Myocyte (in vitro differentiated cells): Measurements from ENCODE around the gene ZDHHC3. TPM values are rescaled to one million over a fixed set of nuclear protein-coding genes. Genes with fewer than 3 reads are reported as not detected.
A peak's percentile ranks its signal among the peaks of the same experiment; 100 is the strongest.

Experiments used
- DNase-seq: peaks from one replicate; pipeline ENCODE4 v3.0.0-alpha.2; 2012; ENCODE audit warnings: low read depth
- total RNA-seq: library from RNA; depleted of rRNA; stranded (reverse); fragments of >200 nt; gene quantifications from 2 replicates; pipeline ENCODE4 v1.2.3, GENCODE V29; 2014

ZDHHC3 gene
- total RNA-seq, 1 donor from 2014 or later: 66.0 TPM

GRCh38 chr3:44930911-44931310 lies 45.1 kb downstream of the ZDHHC3 start:
- DNase-seq: no peak

GRCh38 chr3:44929782-44930181 lies 46.2 kb downstream of the ZDHHC3 start:
- DNase-seq: peak; percentile 80

- no peak for DNase-seq
Measured at GRCh38 chr3:44927371-44927770, 48.6 kb downstream of the ZDHHC3 start.

- no peak for DNase-seq
Measured at GRCh38 chr3:44926921-44927320, 49.1 kb downstream of the ZDHHC3 start.

GRCh38 chr3:44926172-44926571 lies 49.8 kb downstream of the ZDHHC3 start:
- no peak for DNase-seq

GRCh38 chr3:44924457-44925084 lies 51.4 kb downstream of the ZDHHC3 start:
- DNase-seq: no peak

GRCh38 chr3:44923632-44924456 lies 52.1 kb downstream of the ZDHHC3 start:
- DNase-seq: no peak

GRCh38 chr3:44920081-44920480 lies 55.9 kb downstream of the ZDHHC3 start:
- DNase-seq: peak; percentile 73

GRCh38 chr3:44918581-44918980 lies 57.4 kb downstream of the ZDHHC3 start:
- DNase-seq: no peak

GRCh38 chr3:44918087-44918486 lies 57.9 kb downstream of the ZDHHC3 start:
- DNase-seq: no peak

- no peak for DNase-seq
Measured at GRCh38 chr3:44915702-44916438, 60.1 kb downstream of the ZDHHC3 start.

- peak; percentile 51 for DNase-seq
Measured at GRCh38 chr3:44914936-44915335, 61.0 kb downstream of the ZDHHC3 start.

GRCh38 chr3:44913868-44914468 lies 62.0 kb downstream of the ZDHHC3 start:
- DNase-seq: peak; percentile 82

- DNase-seq: no peak
Measured at GRCh38 chr3:44910693-44911092, 65.3 kb downstream of the ZDHHC3 start.

- no peak for DNase-seq
Measured at GRCh38 chr3:44909063-44909462, 66.9 kb downstream of the ZDHHC3 start.

GRCh38 chr3:44907612-44908011 lies 68.4 kb downstream of the ZDHHC3 start:
- DNase-seq: no peak

- no peak for DNase-seq
Measured at GRCh38 chr3:44906997-44907396, 69.0 kb downstream of the ZDHHC3 start.

GRCh38 chr3:44905446-44906157 lies 70.4 kb downstream of the ZDHHC3 start:
- no peak for DNase-seq

- DNase-seq: no peak
Measured at GRCh38 chr3:44903751-44904150, 72.2 kb downstream of the ZDHHC3 start.

GRCh38 chr3:44903314-44903713 lies 72.7 kb downstream of the ZDHHC3 start:
- DNase-seq: no peak

- no peak for DNase-seq
Measured at GRCh38 chr3:44902628-44903027, 73.3 kb downstream of the ZDHHC3 start.
